ENCODE results near the gene CEP44. TPM values are rescaled to one million over a fixed set of nuclear protein-coding genes. Genes with fewer than 3 reads are reported as not detected.

CEP44 gene
- total RNA-seq, 2 donors from 2014 or later: 14.2 to 15.3 TPM

DNA sequence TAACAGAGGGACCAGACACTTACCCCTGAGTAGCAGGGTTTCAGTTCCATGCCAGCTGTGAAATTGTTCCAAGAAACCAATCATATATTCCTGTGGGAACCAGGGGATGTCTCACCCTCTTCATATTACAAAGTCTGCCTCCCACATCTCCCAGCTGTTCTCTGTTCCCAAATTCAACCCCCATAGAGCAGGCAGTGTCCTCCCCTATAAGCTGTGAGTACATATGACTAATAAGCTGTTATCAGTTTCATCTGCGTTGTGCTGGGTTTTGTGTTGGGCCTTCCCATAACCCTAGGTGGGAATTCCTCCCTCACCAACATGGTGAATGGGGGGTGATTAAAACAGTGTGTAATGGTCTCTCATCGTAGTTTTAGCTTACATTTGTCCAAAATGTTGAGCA lies 41.0 kb downstream of the CEP44 start:
- Histone ChIP-seq H3K27ac (no peak overlapping the region), H3K4me1 (no peaks in the 10 kb centered on the region), H3K4me3 (no peak overlapping the region), H3K27me3 (no peaks in the 10 kb centered on the region), H3K36me3 (no peaks in the 10 kb centered on the region), H3K9me3 (no peaks in the 10 kb centered on the region), H3K9ac (ENCODE audit: low read depth in 2 of 2, low read length in 2 of 2) (no peak overlapping the region)
- DNase-seq: no peak
- TF ChIP-seq, protein P1, sequence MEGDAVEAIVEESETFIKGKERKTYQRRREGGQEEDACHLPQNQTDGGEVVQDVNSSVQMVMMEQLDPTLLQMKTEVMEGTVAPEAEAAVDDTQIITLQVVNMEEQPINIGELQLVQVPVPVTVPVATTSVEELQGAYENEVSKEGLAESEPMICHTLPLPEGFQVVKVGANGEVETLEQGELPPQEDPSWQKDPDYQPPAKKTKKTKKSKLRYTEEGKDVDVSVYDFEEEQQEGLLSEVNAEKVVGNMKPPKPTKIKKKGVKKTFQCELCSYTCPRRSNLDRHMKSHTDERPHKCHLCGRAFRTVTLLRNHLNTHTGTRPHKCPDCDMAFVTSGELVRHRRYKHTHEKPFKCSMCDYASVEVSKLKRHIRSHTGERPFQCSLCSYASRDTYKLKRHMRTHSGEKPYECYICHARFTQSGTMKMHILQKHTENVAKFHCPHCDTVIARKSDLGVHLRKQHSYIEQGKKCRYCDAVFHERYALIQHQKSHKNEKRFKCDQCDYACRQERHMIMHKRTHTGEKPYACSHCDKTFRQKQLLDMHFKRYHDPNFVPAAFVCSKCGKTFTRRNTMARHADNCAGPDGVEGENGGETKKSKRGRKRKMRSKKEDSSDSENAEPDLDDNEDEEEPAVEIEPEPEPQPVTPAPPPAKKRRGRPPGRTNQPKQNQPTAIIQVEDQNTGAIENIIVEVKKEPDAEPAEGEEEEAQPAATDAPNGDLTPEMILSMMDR (IDR thresholded peaks at IDR 0.05): no peak
- intact Hi-C loops (cut with DNase I): no loop called here

- Histone ChIP-seq H3K9ac (ENCODE audit: low read depth in 2 of 2, low read length in 2 of 2) (no peak overlapping the region), H3K9me3 (no peaks in the 10 kb centered on the region), H3K27me3 (no peaks in the 10 kb centered on the region), H3K27ac (no peak overlapping the region), H3K4me3 (no peak overlapping the region), H3K36me3 (no peaks in the 10 kb centered on the region), H3K4me1 (no peaks in the 10 kb centered on the region)
- intact Hi-C loops (cut with DNase I): no loop called here
- DNase-seq: no peak
- TF ChIP-seq, protein P1 (IDR thresholded peaks at IDR 0.05): no peak
Observed at GRCh38 chr4:174332741-174333493, 49.2 kb downstream of the CEP44 start.

DNA sequence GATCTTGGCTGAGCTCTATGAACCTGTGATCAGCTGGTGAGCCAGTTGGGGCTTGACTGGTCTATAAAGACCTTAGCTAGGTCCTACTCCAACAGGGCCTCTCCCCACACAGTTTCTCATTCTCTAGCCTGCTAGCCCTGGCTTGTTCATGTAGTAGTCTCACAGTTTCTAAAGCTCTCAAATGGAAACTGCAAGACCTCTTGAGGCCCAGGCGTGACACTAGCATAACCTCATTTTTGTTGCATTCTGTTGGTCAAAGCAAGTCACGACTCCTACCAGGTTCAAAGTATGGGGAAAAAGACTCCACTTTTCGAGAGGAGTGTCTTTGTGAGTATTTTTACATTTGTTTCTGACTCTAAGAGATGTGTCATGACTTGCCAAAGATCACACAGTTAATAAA lies 50.9 kb downstream of the CEP44 start:
- Histone ChIP-seq H3K36me3 (no peaks in the 10 kb centered on the region), H3K9ac (ENCODE audit: low read depth in 2 of 2, low read length in 2 of 2) (no peak overlapping the region), H3K4me1 (no peaks in the 10 kb centered on the region), H3K27me3 (no peaks in the 10 kb centered on the region), H3K27ac (no peak overlapping the region), H3K4me3 (no peak overlapping the region), H3K9me3 (no peaks in the 10 kb centered on the region)
- TF ChIP-seq, protein P1 (IDR thresholded peaks at IDR 0.05): no peak
- intact Hi-C loops (cut with DNase I): no loop called here
- no peak for DNase-seq

DNA sequence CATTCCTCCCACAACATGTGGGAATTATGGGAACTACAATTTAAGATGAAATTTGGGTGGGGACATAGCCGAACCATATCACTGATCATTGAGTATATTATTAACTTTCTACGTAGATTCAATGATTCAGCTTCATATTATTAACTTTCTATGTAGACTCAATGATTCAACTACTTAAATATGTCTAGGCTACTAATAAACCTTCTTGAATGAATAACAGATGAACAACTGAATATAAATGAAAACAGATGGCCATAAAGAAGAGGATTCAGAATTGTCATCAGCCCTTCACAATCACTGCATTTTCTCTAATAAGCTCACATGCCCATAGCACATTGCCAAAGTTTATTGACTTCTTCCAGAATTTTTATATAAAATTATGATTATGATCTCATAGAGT lies 57.0 kb downstream of the CEP44 start:
- TF ChIP-seq, protein P1 (IDR thresholded peaks at IDR 0.05): no peak
- Histone ChIP-seq H3K9ac (ENCODE audit: low read depth in 2 of 2, low read length in 2 of 2) (no peak overlapping the region), H3K4me3 (no peak overlapping the region), H3K36me3 (no peaks in the 10 kb centered on the region), H3K9me3 (no peaks in the 10 kb centered on the region), H3K27me3 (no peaks in the 10 kb centered on the region), H3K27ac (no peak overlapping the region), H3K4me1 (no peaks in the 10 kb centered on the region)
- no peak for DNase-seq
- intact Hi-C loops (cut with DNase I): no loop called here

DNA sequence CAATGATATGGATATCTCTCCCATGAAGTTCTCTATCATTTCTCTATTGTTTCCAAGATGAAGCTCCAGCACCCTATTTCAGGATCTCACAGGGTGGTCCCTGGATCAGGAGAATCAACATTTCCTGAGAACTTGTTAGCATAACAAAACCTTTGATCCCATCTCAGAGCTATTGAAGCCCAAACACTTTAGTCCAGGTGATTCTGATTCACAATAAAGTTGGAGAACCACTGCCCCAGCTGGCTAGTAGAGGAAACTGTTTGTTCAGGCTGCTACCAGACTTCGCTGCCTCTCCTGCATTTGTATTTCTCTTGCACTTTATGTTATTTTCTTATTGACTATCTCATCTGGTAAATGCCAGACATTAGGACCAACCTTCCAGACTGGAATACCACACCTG lies 65.4 kb downstream of the CEP44 start:
- no peak overlapping the region for H3K9ac ChIP-seq (ENCODE audit: low read depth in 2 of 2, low read length in 2 of 2)
- H3K4me1 ChIP-seq: no peaks in the 10 kb centered on the region
- H3K9me3 ChIP-seq: no peaks in the 10 kb centered on the region
- no peak for DNase-seq
- TF ChIP-seq, protein P1 (IDR thresholded peaks at IDR 0.05): no peak
- no peaks in the 10 kb centered on the region for H3K36me3 ChIP-seq
- intact Hi-C loops (cut with DNase I): no loop called here
- H3K27ac ChIP-seq: no peak overlapping the region
- no peaks in the 10 kb centered on the region for H3K27me3 ChIP-seq
- no peak overlapping the region for H3K4me3 ChIP-seq

Data from colonic mucosa (tissue), 4 donors.